ENCODE data around the gene MGLL. TPM values are rescaled to one million over a fixed set of nuclear protein-coding genes. Genes with fewer than 3 reads are reported as not detected.

The MGLL gene
- total RNA-seq, 1 experiment from 2014 or later: 2.1 TPM

- in situ Hi-C loops (cut with HindIII; ENCODE audit: low pct_unique_long_range_greater_than_20kb, low sequenced_read_pairs) (no loop called here), intact Hi-C loops (cut with micrococcal nuclease; ENCODE audit: unreplicated experiment) (no loop called here)
- DNase-seq (ENCODE audit: low read depth, low spot score) (no peak), ATAC-seq (no peak)
- BruUV-seq (replicated peaks): no TSS peak
- no peak overlapping the region for H3K27ac ChIP-seq (ENCODE audit: low read length)
- H3K9me3 ChIP-seq (ENCODE audit: control insufficient read depth, insufficient read depth, low read depth, low read length): no peaks in the 10 kb centered on the region
- no peak overlapping the region for H3K4me3 ChIP-seq (ENCODE audit: low read depth in 2 of 2, low read length in 2 of 2)
- ChIA-PET POLR2A (interaction anchor here (0.7 kb wide), 1 partner anchor 386 kb away, joined by 3 read pairs; no protein-coding TSS in a partner anchor), CTCF (no interaction called here)
- no peaks in the 10 kb centered on the region for H3K27me3 ChIP-seq (ENCODE audit: control insufficient read depth, insufficient read depth, low read length)
- no peaks in the 10 kb centered on the region for H3K36me3 ChIP-seq (ENCODE audit: control insufficient read depth, insufficient read depth, low read length)
- no peaks in the 10 kb centered on the region for H3K4me1 ChIP-seq (ENCODE audit: control insufficient read depth, insufficient read depth, low read length)
- TF ChIP-seq TCF7L2 (IDR thresholded peaks at IDR 0.05; ENCODE audit: low read depth, low read length) (no peak), POLR2AphosphoS5 (IDR thresholded peaks at IDR 0.05; ENCODE audit: low read depth, low read length) (no peak), SIN3A (IDR thresholded peaks at IDR 0.05; ENCODE audit: borderline replicate concordance, insufficient read depth, low read depth, low read length) (no peak)
- TF ChIP-seq, protein P1, sequence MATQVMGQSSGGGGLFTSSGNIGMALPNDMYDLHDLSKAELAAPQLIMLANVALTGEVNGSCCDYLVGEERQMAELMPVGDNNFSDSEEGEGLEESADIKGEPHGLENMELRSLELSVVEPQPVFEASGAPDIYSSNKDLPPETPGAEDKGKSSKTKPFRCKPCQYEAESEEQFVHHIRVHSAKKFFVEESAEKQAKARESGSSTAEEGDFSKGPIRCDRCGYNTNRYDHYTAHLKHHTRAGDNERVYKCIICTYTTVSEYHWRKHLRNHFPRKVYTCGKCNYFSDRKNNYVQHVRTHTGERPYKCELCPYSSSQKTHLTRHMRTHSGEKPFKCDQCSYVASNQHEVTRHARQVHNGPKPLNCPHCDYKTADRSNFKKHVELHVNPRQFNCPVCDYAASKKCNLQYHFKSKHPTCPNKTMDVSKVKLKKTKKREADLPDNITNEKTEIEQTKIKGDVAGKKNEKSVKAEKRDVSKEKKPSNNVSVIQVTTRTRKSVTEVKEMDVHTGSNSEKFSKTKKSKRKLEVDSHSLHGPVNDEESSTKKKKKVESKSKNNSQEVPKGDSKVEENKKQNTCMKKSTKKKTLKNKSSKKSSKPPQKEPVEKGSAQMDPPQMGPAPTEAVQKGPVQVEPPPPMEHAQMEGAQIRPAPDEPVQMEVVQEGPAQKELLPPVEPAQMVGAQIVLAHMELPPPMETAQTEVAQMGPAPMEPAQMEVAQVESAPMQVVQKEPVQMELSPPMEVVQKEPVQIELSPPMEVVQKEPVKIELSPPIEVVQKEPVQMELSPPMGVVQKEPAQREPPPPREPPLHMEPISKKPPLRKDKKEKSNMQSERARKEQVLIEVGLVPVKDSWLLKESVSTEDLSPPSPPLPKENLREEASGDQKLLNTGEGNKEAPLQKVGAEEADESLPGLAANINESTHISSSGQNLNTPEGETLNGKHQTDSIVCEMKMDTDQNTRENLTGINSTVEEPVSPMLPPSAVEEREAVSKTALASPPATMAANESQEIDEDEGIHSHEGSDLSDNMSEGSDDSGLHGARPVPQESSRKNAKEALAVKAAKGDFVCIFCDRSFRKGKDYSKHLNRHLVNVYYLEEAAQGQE (IDR thresholded peaks at IDR 0.05; ENCODE audit: insufficient read depth in 1 of 2, low read depth in 2 of 2, low read length in 1 of 2): no peak
- TF ChIP-seq, protein P2, sequence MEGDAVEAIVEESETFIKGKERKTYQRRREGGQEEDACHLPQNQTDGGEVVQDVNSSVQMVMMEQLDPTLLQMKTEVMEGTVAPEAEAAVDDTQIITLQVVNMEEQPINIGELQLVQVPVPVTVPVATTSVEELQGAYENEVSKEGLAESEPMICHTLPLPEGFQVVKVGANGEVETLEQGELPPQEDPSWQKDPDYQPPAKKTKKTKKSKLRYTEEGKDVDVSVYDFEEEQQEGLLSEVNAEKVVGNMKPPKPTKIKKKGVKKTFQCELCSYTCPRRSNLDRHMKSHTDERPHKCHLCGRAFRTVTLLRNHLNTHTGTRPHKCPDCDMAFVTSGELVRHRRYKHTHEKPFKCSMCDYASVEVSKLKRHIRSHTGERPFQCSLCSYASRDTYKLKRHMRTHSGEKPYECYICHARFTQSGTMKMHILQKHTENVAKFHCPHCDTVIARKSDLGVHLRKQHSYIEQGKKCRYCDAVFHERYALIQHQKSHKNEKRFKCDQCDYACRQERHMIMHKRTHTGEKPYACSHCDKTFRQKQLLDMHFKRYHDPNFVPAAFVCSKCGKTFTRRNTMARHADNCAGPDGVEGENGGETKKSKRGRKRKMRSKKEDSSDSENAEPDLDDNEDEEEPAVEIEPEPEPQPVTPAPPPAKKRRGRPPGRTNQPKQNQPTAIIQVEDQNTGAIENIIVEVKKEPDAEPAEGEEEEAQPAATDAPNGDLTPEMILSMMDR (IDR thresholded peaks at IDR 0.05): no peak
Measured at GRCh38 chr3:127645371-127646015, 176.8 kb downstream of the MGLL start.

- BruUV-seq (replicated peaks): no TSS peak
- H3K9me3 ChIP-seq (ENCODE audit: control insufficient read depth, insufficient read depth, low read depth, low read length): no peaks in the 10 kb centered on the region
- ChIA-PET CTCF (no interaction called here), POLR2A (no interaction called here)
- in situ Hi-C loops (cut with HindIII; ENCODE audit: low pct_unique_long_range_greater_than_20kb, low sequenced_read_pairs) (no loop called here), intact Hi-C loops (cut with micrococcal nuclease; ENCODE audit: unreplicated experiment) (no loop called here)
- no peaks in the 10 kb centered on the region for H3K27me3 ChIP-seq (ENCODE audit: control insufficient read depth, insufficient read depth, low read length)
- ATAC-seq (no peak), DNase-seq (ENCODE audit: low read depth, low spot score) (no peak)
- H3K4me1 ChIP-seq (ENCODE audit: control insufficient read depth, insufficient read depth, low read length): no peaks in the 10 kb centered on the region
- H3K4me3 ChIP-seq (ENCODE audit: low read depth in 2 of 2, low read length in 2 of 2): no peak overlapping the region
- TF ChIP-seq, protein P2 (IDR thresholded peaks at IDR 0.05): no peak
- TF ChIP-seq, protein P1 (IDR thresholded peaks at IDR 0.05; ENCODE audit: insufficient read depth in 1 of 2, low read depth in 2 of 2, low read length in 1 of 2): no peak
- TF ChIP-seq TCF7L2 (IDR thresholded peaks at IDR 0.05; ENCODE audit: low read depth, low read length): no peak
- no peak for TF ChIP-seq POLR2AphosphoS5 (IDR thresholded peaks at IDR 0.05; ENCODE audit: low read depth, low read length)
- TF ChIP-seq SIN3A (IDR thresholded peaks at IDR 0.05; ENCODE audit: borderline replicate concordance, insufficient read depth, low read depth, low read length): no peak
- no peak overlapping the region for H3K27ac ChIP-seq (ENCODE audit: low read length)
- H3K36me3 ChIP-seq (ENCODE audit: control insufficient read depth, insufficient read depth, low read length): no peaks in the 10 kb centered on the region
Measured at GRCh38 chr3:127644641-127645370, 177.5 kb downstream of the MGLL start.
